Kidney (tissue), 14 donors: ENCODE measurements around the gene SCYGR4. TPM values are rescaled to one million over a fixed set of nuclear protein-coding genes. Genes with fewer than 3 reads are reported as not detected.
A peak's percentile ranks its signal among the peaks of the same experiment; 100 is the strongest.
"Not testable (repeated sequence)": the region's sequence is repeated elsewhere in the genome, so short reads cannot be mapped to it uniquely, and the experiment has no call there.

Experiments used
- DNase-seq, 5 donors: peaks; one replicate each; pipeline ENCODE4 v3.0.0-alpha.2; 2013 to 2020
- FAIRE-seq: peaks from 2 replicates; lab custom pipeline; 2012; peaks lifted over from hg19 to GRCh38; lab: Jason Lieb, UNC
- H3K27ac ChIP-seq, 2 donors: one replicate each; pipeline ENCODE4 v1.7.0; 2013; ENCODE audit warnings: low read depth in 2 of 2, low read length in 2 of 2, inconsistent platforms in 1 of 2
- H3K27me3 ChIP-seq: one replicate; pipeline ENCODE4 v1.7.1; 2013; ENCODE audit warnings: low read length, inconsistent platforms; ENCODE audit not compliant: control insufficient read depth, insufficient read depth
- H3K36me3 ChIP-seq, 3 donors: one replicate each; pipeline versions ENCODE4 v1.7.0 to v1.7.1; 2013; ENCODE audit warnings: low read length in 3 of 3, control low read depth in 1 of 3, inconsistent platforms in 1 of 3; ENCODE audit not compliant: insufficient read depth in 3 of 3, control insufficient read depth in 2 of 3
- H3K4me1 ChIP-seq, 3 donors: one replicate each; pipeline versions ENCODE4 v1.7.0 to v1.7.1; 2013; ENCODE audit warnings: low read length in 3 of 3, inconsistent platforms in 1 of 3, low read depth in 1 of 3; ENCODE audit not compliant: control insufficient read depth in 2 of 3, insufficient read depth in 2 of 3
- H3K4me3 ChIP-seq, 3 donors: one replicate each; pipeline versions ENCODE4 v1.7.0 to v1.8.1; 2013; ENCODE audit warnings: low read length in 3 of 3, control low read depth in 1 of 3, inconsistent platforms in 1 of 3
- H3K9ac ChIP-seq, 3 donors: one replicate each; pipeline versions ENCODE4 v1.7.0 to v1.7.1; 2013; ENCODE audit warnings: low read length in 3 of 3, control low read depth in 1 of 3, inconsistent platforms in 1 of 3
- H3K9me3 ChIP-seq, 3 donors: one replicate each; pipeline versions ENCODE4 v1.7.0 to v1.7.1; 2013; ENCODE audit warnings: low read length in 3 of 3, control low read depth in 1 of 3, inconsistent platforms in 1 of 3; ENCODE audit not compliant: control insufficient read depth in 2 of 3, insufficient read depth in 1 of 3
- CTCF ChIP-seq: IDR thresholded peaks from 3 replicates; pipeline ENCODE4 v1.5.1; 2012; ENCODE audit warnings: mild to moderate bottlenecking, moderate library complexity, borderline replicate concordance; ENCODE audit not compliant: insufficient read depth; ENCODE audit errors: extremely low read depth
- intact Hi-C: fragments of 100-400 bp; cut with DNase I; formaldehyde crosslinking; loops from one replicate; pipeline ENCODE4 v1.11.1; 2022
- polyA plus RNA-seq: library from polyadenylated mRNA; stranded (reverse); fragments of 350-450 nt; fragmentation: Illumina TruSeq; extraction: RNeasy Lipid Tissue Mini Kit (QIAGEN cat#74804); gene quantifications from one replicate; pipeline ENCODE4 v1.2.3, GENCODE V29; 2014; ENCODE audit warnings: low read depth, low replicate concordance; ENCODE audit not compliant: insufficient read depth
- total RNA-seq: library from RNA; stranded (reverse); fragmentation: NEBNext Ultra II Directional; extraction: Animal tissue kit (Norgen Biotek cat#: 25700); gene quantifications from one replicate; pipeline ENCODE4 v1.2.1, GENCODE V29; 2021
- donor health status: control.
- donor health status: control.
- donor health status: control.
- donor health status: control.
- donor health status: control.
- donor health status: DM: yes; HTN: yes; CAD: no.
- donor health status: Normal renal cell carcinoma (clear cell type).

Gene SCYGR4
- total and polyA plus RNA-seq, 2 donors from 2014 or later = not detected

- Histone ChIP-seq H3K9ac (no peak overlapping the region), H3K27ac (no peak overlapping the region), H3K4me3 (no peak overlapping the region), H3K9me3 (no peaks in the 10 kb centered on the region), H3K36me3 (no peaks in the 10 kb centered on the region), H3K27me3 (no peaks in the 10 kb centered on the region), H3K4me1 (no peaks in the 10 kb centered on the region)
- DNase-seq (peak in 1 of 5 donors; percentile 24), FAIRE-seq (no peak)
- intact Hi-C loops = no loop called here
- no peak for TF ChIP-seq CTCF
Observed at GRCh38 chr2:227597036-227597435, 20.3 kb upstream of the SCYGR4 start.

GRCh38 chr2:227597998-227598397 lies 19.3 kb upstream of the SCYGR4 start:
- Histone ChIP-seq H3K4me3 (no peak overlapping the region), H3K9ac (no peak overlapping the region), H3K27me3 (no peaks in the 10 kb centered on the region), H3K9me3 (no peaks in the 10 kb centered on the region), H3K36me3 (no peaks in the 10 kb centered on the region), H3K4me1 (no peaks in the 10 kb centered on the region), H3K27ac (no peak overlapping the region)
- TF ChIP-seq CTCF = no peak
- intact Hi-C loops = no loop called here
- FAIRE-seq (no peak), DNase-seq (peak in 1 of 5 donors; percentile 12)

- H3K27ac ChIP-seq, H3K27me3 ChIP-seq, intact Hi-C loops, H3K9me3 ChIP-seq, H3K9ac ChIP-seq, H3K36me3 ChIP-seq, FAIRE-seq, H3K4me1 ChIP-seq, H3K4me3 ChIP-seq, DNase-seq: not testable (repeated sequence)
Observed at GRCh38 chr2:227598835-227599503, 18.3 kb upstream of the SCYGR4 start, which contains the start of gene SCYGR2. Gene SCYGR2, plus strand, starts transcription at chr2:227598893. Its CDS starts 0 bp downstream, at chr2:227598893.

GRCh38 chr2:227602358-227602757 lies 14.9 kb upstream of the SCYGR4 start:
- Histone ChIP-seq H3K9me3 (no peaks in the 10 kb centered on the region), H3K27me3 (no peaks in the 10 kb centered on the region), H3K4me1 (no peaks in the 10 kb centered on the region), H3K9ac (no peak overlapping the region), H3K27ac (no peak overlapping the region), H3K36me3 (no peaks in the 10 kb centered on the region), H3K4me3 (no peak overlapping the region)
- no peak for TF ChIP-seq CTCF
- FAIRE-seq (no peak), DNase-seq (no peak)
- intact Hi-C loops = no loop called here
